Inflammatory macrophage treated with lipopolysaccharide for 4 hours (primary cell): ENCODE results near the gene RAD1.

Source experiments
- DNase-seq: peaks from one replicate; pipeline ENCODE4 v3.0.0-alpha.2; 2020

The RAD1 gene

DNA sequence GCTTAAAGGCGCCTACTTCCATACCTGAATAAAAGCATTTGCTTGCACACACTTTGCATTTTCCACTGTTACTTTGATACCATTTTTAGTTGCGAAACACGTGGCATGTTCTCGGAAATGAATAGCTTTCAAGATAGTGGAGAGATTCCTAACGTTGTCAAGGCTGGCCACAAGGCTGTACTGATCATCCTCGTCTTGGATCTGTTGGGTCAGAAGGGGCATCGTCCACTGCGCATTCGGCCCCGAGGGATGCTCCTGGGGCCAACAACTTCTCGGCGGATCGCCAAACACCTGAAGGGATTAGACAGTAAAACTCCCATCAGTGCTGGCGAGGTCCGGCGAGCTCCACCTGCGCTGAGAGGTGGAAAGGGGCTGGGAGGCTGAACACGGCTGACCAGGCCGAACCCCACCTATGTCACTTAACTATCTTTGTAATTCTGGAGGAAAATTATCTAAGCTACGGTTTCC lies 599 bp downstream of the RAD1 start:
- no peak for DNase-seq

DNA sequence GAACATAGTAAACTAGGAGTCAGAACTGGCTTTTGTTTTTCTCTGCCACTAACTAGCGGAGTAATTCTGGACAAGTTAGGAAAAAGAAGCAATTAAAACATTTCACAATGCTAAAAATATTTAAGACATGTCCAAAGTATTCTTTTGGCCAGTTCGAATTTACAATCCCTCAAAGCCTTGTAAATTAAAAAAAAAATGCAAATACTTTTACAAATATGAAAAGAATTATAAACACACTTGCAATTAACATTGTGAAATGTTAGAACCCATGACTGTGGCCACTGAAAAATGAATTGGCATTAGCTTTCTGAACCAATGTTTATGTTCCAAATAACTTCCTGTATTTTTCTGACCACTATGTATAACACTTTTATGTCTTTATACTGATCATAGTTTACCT lies 2.2 kb downstream of the RAD1 start:
- no peak for DNase-seq

DNA sequence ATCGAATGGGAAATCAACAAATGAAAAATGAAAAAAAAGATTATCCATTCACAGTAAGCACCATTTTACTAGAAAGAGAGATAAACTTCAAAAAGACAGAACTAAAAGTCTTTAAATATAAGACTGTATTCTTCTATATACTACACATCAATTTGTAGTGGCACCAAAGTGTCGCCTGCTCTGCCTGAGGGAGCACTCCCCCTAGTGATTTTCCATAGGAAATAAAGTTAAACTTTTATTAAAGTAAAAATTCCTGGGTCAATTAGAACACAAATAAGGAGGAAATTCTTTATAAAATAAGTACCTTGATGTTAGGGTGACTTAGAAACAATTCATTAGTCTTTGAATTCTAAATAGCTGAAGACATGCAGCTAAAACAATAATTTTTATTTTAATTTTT lies 9.7 kb downstream of the RAD1 start:
- DNase-seq = no peak

- DNase-seq = no peak
These were observed 12.0 kb downstream of the RAD1 start for GRCh38 chr5:34903260-34903659.

- no peak for DNase-seq
These were observed 14.7 kb downstream of the RAD1 start for GRCh38 chr5:34900652-34901051.

GRCh38 chr5:34899066-34899465 lies 16.2 kb downstream of the RAD1 start:
- no peak for DNase-seq

DNA sequence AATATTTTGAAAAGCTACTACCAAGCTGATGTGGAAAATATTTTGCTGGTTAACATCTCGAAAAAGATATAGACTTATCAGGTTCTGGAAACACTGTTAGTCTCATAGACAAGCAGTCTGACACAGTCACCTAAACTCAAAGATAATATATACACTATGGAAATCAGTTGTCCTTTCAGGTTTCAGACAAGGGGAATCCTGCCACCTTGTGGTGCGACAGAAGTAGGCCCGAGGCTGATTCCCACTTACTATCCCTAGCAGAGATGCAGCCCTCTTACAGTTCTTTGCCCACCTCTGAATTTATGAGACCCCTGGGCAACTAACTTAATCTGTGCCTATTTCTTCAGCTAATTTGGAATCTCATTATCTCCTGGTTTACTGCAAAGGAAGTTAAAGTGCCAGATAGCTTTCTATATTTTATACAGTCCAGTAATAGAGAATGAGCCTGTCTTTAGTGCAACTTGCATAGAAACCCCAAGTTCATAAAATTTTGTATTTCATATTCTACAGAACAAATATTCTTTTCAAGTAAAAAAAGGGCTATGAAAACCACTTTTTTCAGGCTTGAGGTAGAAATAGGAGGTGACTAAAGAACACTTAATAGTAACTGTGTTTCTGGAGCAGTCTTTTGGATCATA lies 16.9 kb downstream of the RAD1 start:
- DNase-seq = peak; percentile 48

- DNase-seq = no peak
These were observed 17.7 kb downstream of the RAD1 start for GRCh38 chr5:34897646-34898045.

GRCh38 chr5:34895641-34896419 lies 19.5 kb downstream of the RAD1 start:
- no peak for DNase-seq

DNA sequence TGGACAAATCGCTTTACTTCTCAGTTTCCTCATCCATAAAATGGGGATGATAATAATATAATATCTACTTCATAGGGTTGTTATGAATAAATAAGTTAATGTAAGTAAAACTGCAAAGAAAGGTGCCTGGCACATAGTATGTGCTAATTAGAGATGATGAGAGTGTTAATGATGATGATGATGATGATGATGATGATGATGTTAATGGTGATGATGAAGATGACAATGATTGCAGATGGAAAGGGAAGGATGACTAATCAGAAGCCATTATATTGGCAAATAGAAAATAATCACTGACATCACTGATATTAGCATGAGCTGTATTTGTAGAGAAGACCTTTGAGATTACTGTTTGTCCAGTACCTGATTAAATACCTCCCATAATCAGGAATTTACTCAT lies 20.6 kb downstream of the RAD1 start:
- no peak for DNase-seq

GRCh38 chr5:34892414-34892813 lies 22.9 kb downstream of the RAD1 start:
- no peak for DNase-seq

DNA sequence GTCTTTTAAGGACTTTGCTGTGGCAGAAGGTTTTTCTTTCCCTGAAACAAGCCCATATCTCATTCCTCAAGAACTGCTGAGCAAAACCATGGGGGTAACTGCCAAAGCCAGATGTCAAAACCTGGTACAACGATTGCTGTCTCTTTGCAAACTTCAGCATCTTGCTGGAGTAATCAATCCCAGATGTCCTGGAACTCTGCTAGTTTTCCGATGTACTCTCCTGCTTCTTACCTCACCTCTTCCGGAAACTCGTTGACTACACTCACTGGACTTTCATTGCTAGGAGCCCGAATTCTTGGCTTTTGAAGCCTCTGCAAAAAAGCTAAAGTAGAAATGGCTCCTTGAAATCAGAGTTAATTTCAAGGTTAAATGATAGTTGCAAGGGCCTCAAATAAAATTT lies 23.3 kb downstream of the RAD1 start:
- DNase-seq = no peak

- no peak for DNase-seq
These were observed 25.9 kb downstream of the RAD1 start for GRCh38 chr5:34889394-34889793.

GRCh38 chr5:34886392-34887119 lies 28.7 kb downstream of the RAD1 start:
- DNase-seq = no peak

GRCh38 chr5:34881246-34881645 lies 34.1 kb downstream of the RAD1 start:
- DNase-seq = no peak

- no peak for DNase-seq
These were observed 39.0 kb downstream of the RAD1 start for GRCh38 chr5:34876275-34876674.

GRCh38 chr5:34870382-34870781 lies 44.9 kb downstream of the RAD1 start:
- DNase-seq = no peak

GRCh38 chr5:34869256-34869655 lies 46.0 kb downstream of the RAD1 start:
- no peak for DNase-seq

DNA sequence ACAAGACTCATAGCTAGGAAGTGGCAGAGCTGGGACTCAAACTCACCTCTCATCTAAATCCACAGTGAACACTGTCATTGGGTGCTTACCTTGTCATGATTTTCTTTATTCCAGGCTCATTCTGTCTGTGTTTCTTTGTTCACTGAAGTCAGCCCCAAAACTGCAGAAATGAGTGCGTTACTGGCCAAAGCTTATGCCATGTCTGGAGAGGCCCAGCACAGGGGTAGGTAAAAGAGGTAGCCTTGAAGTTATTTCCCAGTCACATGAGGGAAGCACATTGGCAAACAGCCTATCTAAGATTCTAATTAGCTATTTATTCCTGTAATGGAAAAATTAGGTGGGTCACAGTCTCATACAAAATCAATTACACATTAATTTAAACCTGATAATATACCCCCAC lies 46.5 kb downstream of the RAD1 start:
- no peak for DNase-seq

DNA sequence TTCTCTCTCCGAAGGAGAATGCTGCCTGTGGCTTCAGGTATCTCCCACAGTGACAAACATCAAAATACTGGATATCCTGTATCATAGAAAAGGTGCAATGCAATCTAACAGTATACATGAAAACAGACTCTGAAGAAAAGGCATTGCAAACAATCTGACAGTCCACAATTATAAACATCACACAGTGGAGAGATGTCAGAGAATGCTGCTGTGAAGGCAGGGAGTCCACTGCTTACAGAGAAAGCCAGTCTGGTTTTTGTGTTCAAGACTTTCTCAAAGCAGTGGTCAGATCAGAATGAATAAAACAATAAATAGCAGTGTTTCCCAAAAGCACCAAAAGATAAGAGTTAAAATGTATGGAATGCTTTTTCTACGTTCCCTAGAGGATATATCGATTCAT lies 47.6 kb downstream of the RAD1 start:
- DNase-seq = no peak

- no peak for DNase-seq
These were observed 48.3 kb downstream of the RAD1 start for GRCh38 chr5:34866989-34867471.

- no peak for DNase-seq
These were observed 50.2 kb downstream of the RAD1 start for GRCh38 chr5:34865091-34865490.

GRCh38 chr5:34863946-34864345 lies 51.4 kb downstream of the RAD1 start:
- no peak for DNase-seq

DNA sequence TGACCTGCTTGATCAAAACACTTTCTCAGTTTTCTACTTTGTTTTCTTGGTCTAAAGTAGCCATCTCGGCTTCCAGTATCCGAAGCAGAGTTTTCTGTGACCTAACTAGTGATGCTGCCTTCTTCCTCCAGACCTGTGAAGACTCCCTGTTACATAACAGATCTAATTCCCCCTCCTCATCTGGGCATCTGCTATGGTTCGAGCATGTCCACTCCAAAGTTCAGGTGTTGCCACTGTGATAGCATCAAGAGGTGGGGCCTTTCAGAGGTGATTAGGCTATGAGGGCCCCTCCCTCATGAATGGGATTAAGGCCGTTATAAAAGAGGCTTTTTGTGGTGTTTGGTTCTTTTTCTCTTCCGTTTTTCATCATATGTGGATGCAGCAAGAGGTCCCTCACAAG lies 56.1 kb downstream of the RAD1 start:
- DNase-seq = no peak
